ENCODE data around the gene RBM34. TPM values are rescaled to one million over a fixed set of nuclear protein-coding genes. Genes with fewer than 3 reads are reported as not detected.
"Not testable (repeated sequence)": the region's sequence is repeated elsewhere in the genome, so short reads cannot be mapped to it uniquely, and the experiment has no call there.

The RBM34 gene
- total and polyA plus RNA-seq, 2 donors (not counting 3 experiments of a cell fraction or from before 2014, with no cell fraction given) = 16.1 to 80.7 TPM

DNA sequence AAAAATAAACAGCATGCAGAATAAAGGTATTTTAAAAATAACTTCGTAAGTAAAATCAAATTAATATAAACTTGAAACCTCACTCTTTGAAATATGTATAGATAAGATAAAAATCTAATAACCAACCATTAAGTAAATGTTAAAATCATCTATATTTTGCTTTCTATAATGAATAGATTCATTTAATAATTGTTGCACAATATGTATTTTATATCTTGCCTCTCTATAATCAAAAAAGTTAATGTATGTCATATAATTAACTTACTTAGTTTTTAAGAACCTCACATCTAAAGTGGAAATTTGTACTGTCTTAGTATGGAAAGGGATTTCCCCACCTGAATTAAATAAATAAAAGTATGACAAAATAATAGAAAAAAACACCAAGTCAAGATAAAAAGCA, 42.4 kb upstream of the RBM34 start:
- Histone ChIP-seq H3K27me3 (ENCODE audit: control insufficient read depth in 2 of 2, insufficient read depth in 2 of 2, low read length in 2 of 2) (no peaks in the 10 kb centered on the region), H3K9ac (replicated peaks; ENCODE audit: extremely low read depth, insufficient read depth, low read length) (no peak overlapping the region), H3K9me1 (replicated peaks; ENCODE audit: control insufficient read depth, extremely low read depth, insufficient read depth, low read length) (no peaks in the 10 kb centered on the region), H3K4me3 (replicated peaks in 1 of 3; ENCODE audit: insufficient read depth in 1 of 3, low read depth in 1 of 3, low read length in 3 of 3) (no peak overlapping the region), H3K4me2 (ENCODE audit: insufficient read depth, low read length) (no peak overlapping the region), H4K20me1 (replicated peaks; ENCODE audit: control insufficient read depth, extremely low read depth, insufficient read depth, low read length) (no peaks in the 10 kb centered on the region), H3K36me3 (ENCODE audit: control insufficient read depth in 2 of 2, extremely low read depth in 1 of 2, insufficient read depth in 2 of 2, low read length in 2 of 2) (peaks cover 1 to 2% of the 10 kb centered on the region in 2 experiments), H2AFZ (ENCODE audit: low read depth, low read length) (no peak overlapping the region), H3K9me3 (replicated peaks; ENCODE audit: control insufficient read depth, insufficient read depth, low read length) (no peaks in the 10 kb centered on the region), H3K27ac (ENCODE audit: insufficient read depth, low read depth, low read length) (no peak overlapping the region), H3K79me2 (ENCODE audit: control insufficient read depth, insufficient read depth, low read length) (no peaks in the 10 kb centered on the region), H3K4me1 (ENCODE audit: control insufficient read depth, extremely low read depth, insufficient read depth, low read length) (no peaks in the 10 kb centered on the region)
- dilution Hi-C loops (cut with MboI; ENCODE audit: extremely low pct_ligation_motif_present, low sequenced_read_pairs) = no loop called here
- ChIA-PET CTCF (no interaction called here), POLR2A (no interaction called here)
- TF ChIP-seq GATA2 (IDR thresholded peaks at IDR 0.05; ENCODE audit: insufficient read depth, insufficient read length, low read depth, low read length) (no peak), EZH2 (IDR thresholded peaks at IDR 0.05; ENCODE audit: borderline replicate concordance, low read depth, low read length, severe bottlenecking) (no peak), JUN (IDR thresholded peaks at IDR 0.05; ENCODE audit: borderline replicate concordance, insufficient read depth, insufficient read length, low read depth) (no peak), POLR2A (IDR thresholded peaks at IDR 0.05; ENCODE audit: low read depth, low read length) (no peak), FOS (IDR thresholded peaks at IDR 0.05; ENCODE audit: borderline replicate concordance, insufficient read depth, low read length) (no peak), MAX (IDR thresholded peaks at IDR 0.05; ENCODE audit: insufficient read depth, insufficient read length) (no peak), MYC (IDR thresholded peaks at IDR 0.05; ENCODE audit: low read depth, low read length) (no peak), POLR2AphosphoS5 (IDR thresholded peaks at IDR 0.05; ENCODE audit: insufficient read depth, low read depth, low read length) (no peak)
- TF ChIP-seq, protein P1, sequence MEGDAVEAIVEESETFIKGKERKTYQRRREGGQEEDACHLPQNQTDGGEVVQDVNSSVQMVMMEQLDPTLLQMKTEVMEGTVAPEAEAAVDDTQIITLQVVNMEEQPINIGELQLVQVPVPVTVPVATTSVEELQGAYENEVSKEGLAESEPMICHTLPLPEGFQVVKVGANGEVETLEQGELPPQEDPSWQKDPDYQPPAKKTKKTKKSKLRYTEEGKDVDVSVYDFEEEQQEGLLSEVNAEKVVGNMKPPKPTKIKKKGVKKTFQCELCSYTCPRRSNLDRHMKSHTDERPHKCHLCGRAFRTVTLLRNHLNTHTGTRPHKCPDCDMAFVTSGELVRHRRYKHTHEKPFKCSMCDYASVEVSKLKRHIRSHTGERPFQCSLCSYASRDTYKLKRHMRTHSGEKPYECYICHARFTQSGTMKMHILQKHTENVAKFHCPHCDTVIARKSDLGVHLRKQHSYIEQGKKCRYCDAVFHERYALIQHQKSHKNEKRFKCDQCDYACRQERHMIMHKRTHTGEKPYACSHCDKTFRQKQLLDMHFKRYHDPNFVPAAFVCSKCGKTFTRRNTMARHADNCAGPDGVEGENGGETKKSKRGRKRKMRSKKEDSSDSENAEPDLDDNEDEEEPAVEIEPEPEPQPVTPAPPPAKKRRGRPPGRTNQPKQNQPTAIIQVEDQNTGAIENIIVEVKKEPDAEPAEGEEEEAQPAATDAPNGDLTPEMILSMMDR (IDR thresholded peaks at IDR 0.05; ENCODE audit: extremely low read depth in 1 of 2, insufficient read depth in 1 of 2, low read depth in 1 of 2, low read length in 2 of 2) = no peak
- FAIRE-seq (no peak), DNase-seq (ENCODE audit: low read depth, low spot score) (no peak)
- intact Hi-C loops (cut with micrococcal nuclease) = no loop called here
- no TSS peak for BruUV-seq (replicated peaks)

GRCh38 chr1:235202447-235202846, 41.4 kb upstream of the RBM34 start:
- POLR2A ChIA-PET; H3K9me1 ChIP-seq (replicated peaks; ENCODE audit: control insufficient read depth, extremely low read depth, insufficient read depth, low read length); CTCF ChIA-PET: not testable (repeated sequence)

More at GRCh38 chr1:235202447-235202846, 41.4 kb upstream of the RBM34 start:
- FAIRE-seq; dilution Hi-C loops (cut with MboI; ENCODE audit: extremely low pct_ligation_motif_present, low sequenced_read_pairs); intact Hi-C loops (cut with micrococcal nuclease); H4K20me1 ChIP-seq (replicated peaks; ENCODE audit: control insufficient read depth, extremely low read depth, insufficient read depth, low read length); H3K36me3 ChIP-seq (ENCODE audit: control insufficient read depth in 2 of 2, extremely low read depth in 1 of 2, insufficient read depth in 2 of 2, low read length in 2 of 2); H3K79me2 ChIP-seq (ENCODE audit: control insufficient read depth, insufficient read depth, low read length); BruUV-seq (replicated peaks); H3K27ac ChIP-seq (ENCODE audit: insufficient read depth, low read depth, low read length); H3K4me2 ChIP-seq (ENCODE audit: insufficient read depth, low read length); H3K4me1 ChIP-seq (ENCODE audit: control insufficient read depth, extremely low read depth, insufficient read depth, low read length); H3K9me3 ChIP-seq (replicated peaks; ENCODE audit: control insufficient read depth, insufficient read depth, low read length); H3K4me3 ChIP-seq (replicated peaks in 1 of 3; ENCODE audit: insufficient read depth in 1 of 3, low read depth in 1 of 3, low read length in 3 of 3); H2AFZ ChIP-seq (ENCODE audit: low read depth, low read length); H3K27me3 ChIP-seq (ENCODE audit: control insufficient read depth in 2 of 2, insufficient read depth in 2 of 2, low read length in 2 of 2); DNase-seq (ENCODE audit: low read depth, low spot score); H3K9ac ChIP-seq (replicated peaks; ENCODE audit: extremely low read depth, insufficient read depth, low read length): not testable (repeated sequence)
